IMR-90 (cell line): ENCODE results near the gene CASTOR2.
"Not testable (repeated sequence)": the region's sequence is repeated elsewhere in the genome, so short reads cannot be mapped to it uniquely, and the experiment has no call there.

Source experiments
- CEBPB ChIP-seq: IDR thresholded peaks from 2 replicates; pipeline ENCODE4 v1.6.1; 2012; ENCODE audit warnings: low read depth, low read length, improper control_type of control experiment
- CTCF ChIP-seq: conservative IDR thresholded peaks from 2 replicates; pipeline ENCODE4 v1.5.1; 2012; ENCODE audit warnings: mild to moderate bottlenecking, low read depth, low read length, improper control_type of control experiment
- MAZ ChIP-seq: IDR thresholded peaks from 2 replicates; pipeline ENCODE4 v1.6.1; 2012; ENCODE audit warnings: low read depth, mild to moderate bottlenecking, low read length, improper control_type of control experiment, moderate library complexity, borderline replicate concordance
- MXI1 ChIP-seq: IDR thresholded peaks from 2 replicates; pipeline ENCODE4 v1.6.1; 2012; ENCODE audit warnings: low read depth, mild to moderate bottlenecking, low read length, moderate library complexity, borderline replicate concordance
- POLR2A ChIP-seq: IDR thresholded peaks from 2 replicates; pipeline ENCODE4 v1.6.1; 2012; ENCODE audit warnings: mild to moderate bottlenecking, low read depth, low read length
- RAD21 ChIP-seq: IDR thresholded peaks from 2 replicates; pipeline ENCODE4 v1.6.1; 2012; ENCODE audit warnings: low read length, improper control_type of control experiment

- TF ChIP-seq CEBPB, CTCF, POLR2A, MAZ, MXI1, RAD21: not testable (repeated sequence)
These were observed 2.4 kb downstream of the CASTOR2 start for GRCh38 chr7:74966909-74967308.
